Endothelial cell of hepatic sinusoid (primary cell): ENCODE measurements around the gene GPATCH4.
"Not testable (repeated sequence)": the region's sequence is repeated elsewhere in the genome, so short reads cannot be mapped to it uniquely, and the experiment has no call there.

ENCODE experiments used
- in situ Hi-C: cut with HindIII; loops from 2 replicates; pipeline ENCODE4 v1.10.0; 2017; ENCODE audit warnings: low sequenced_read_pairs

GPATCH4 gene

GRCh38 chr1:156601122-156601830 is at the start of gene GPATCH4:
TSS of gene GPATCH4 (minus strand) at chr1:156601479.
- in situ Hi-C loops, result no loop called here

- in situ Hi-C loops, result no loop called here
Measured at GRCh38 chr1:156648951-156649350, 47.7 kb upstream of the GPATCH4 start.

- in situ Hi-C loops, result no loop called here
Measured at GRCh38 chr1:156648496-156648895, 47.2 kb upstream of the GPATCH4 start.

- in situ Hi-C loops, result no loop called here
Measured at GRCh38 chr1:156647351-156647750, 46.1 kb upstream of the GPATCH4 start.

- in situ Hi-C loops, result no loop called here
Measured at GRCh38 chr1:156646738-156647211, 45.5 kb upstream of the GPATCH4 start.

- in situ Hi-C loops, result no loop called here
Measured at GRCh38 chr1:156645666-156646065, 44.4 kb upstream of the GPATCH4 start.

GRCh38 chr1:156645056-156645455 is 43.8 kb upstream of the GPATCH4 start:
- in situ Hi-C loops, result no loop called here

- in situ Hi-C loops, result no loop called here
Measured at GRCh38 chr1:156644640-156645039, 43.4 kb upstream of the GPATCH4 start.

- in situ Hi-C loops, result no loop called here
Measured at GRCh38 chr1:156644146-156644545, 42.9 kb upstream of the GPATCH4 start.

GRCh38 chr1:156643778-156644092 is 42.5 kb upstream of the GPATCH4 start:
- in situ Hi-C loops, result no loop called here

GRCh38 chr1:156643049-156643777 is 41.9 kb upstream of the GPATCH4 start:
- in situ Hi-C loops, result no loop called here

GRCh38 chr1:156642265-156643048 is 41.2 kb upstream of the GPATCH4 start:
- in situ Hi-C loops, result no loop called here

- in situ Hi-C loops, result no loop called here
Measured at GRCh38 chr1:156641761-156642264, 40.5 kb upstream of the GPATCH4 start, which contains the start of gene BCAN. TSS of gene BCAN (plus strand) at chr1:156642117. CDS start at chr1:156646055, 3,938 bp downstream.

- in situ Hi-C loops, result no loop called here
Measured at GRCh38 chr1:156640842-156641706, 39.8 kb upstream of the GPATCH4 start.

- in situ Hi-C loops, result no loop called here
Measured at GRCh38 chr1:156639601-156640101, 38.4 kb upstream of the GPATCH4 start.

GRCh38 chr1:156638189-156638985 is 37.1 kb upstream of the GPATCH4 start:
- in situ Hi-C loops, result no loop called here

- in situ Hi-C loops, result no loop called here
Measured at GRCh38 chr1:156632355-156632754, 31.1 kb upstream of the GPATCH4 start.

GRCh38 chr1:156631152-156631551 is 29.9 kb upstream of the GPATCH4 start:
- in situ Hi-C loops, result not testable (repeated sequence)

GRCh38 chr1:156629823-156630449 is 28.7 kb upstream of the GPATCH4 start:
- in situ Hi-C loops, result loop anchor here (5.0 to 10.0 kb wide), 2 partner anchors 52 to 85 kb away; no protein-coding TSS in a partner anchor
